Chondrocyte (in vitro differentiated cells): ENCODE results near the gene LSM8. TPM values are rescaled to one million over a fixed set of nuclear protein-coding genes. Genes with fewer than 3 reads are reported as not detected.
A peak's percentile ranks its signal among the peaks of the same experiment; 100 is the strongest.

Source experiments
- DNase-seq: peaks from one replicate; pipeline ENCODE4 v3.0.0; 2021; ENCODE audit warnings: mixed read lengths, low spot score
- H3K27ac Mint-ChIP-seq: one replicate; pipeline ENCODE4 v1.8.0; 2021; ENCODE audit warnings: mild to moderate bottlenecking, moderate library complexity, mixed read lengths; ENCODE audit not compliant: unreplicated experiment
- H3K27me3 Mint-ChIP-seq: 2 replicates; pipeline ENCODE4 v1.8.0; 2021; ENCODE audit warnings: low read depth, mixed read lengths
- H3K36me3 Mint-ChIP-seq: 2 replicates; pipeline ENCODE4 v1.8.0; 2021; ENCODE audit warnings: low read depth, mixed read lengths
- H3K4me1 Mint-ChIP-seq: 2 replicates; pipeline ENCODE4 v1.8.0; 2021; ENCODE audit warnings: low read depth, mild to moderate bottlenecking, mixed read lengths
- H3K4me3 Mint-ChIP-seq: one replicate; pipeline ENCODE4 v1.8.0; 2021; ENCODE audit warnings: mild to moderate bottlenecking, moderate library complexity, mixed read lengths; ENCODE audit not compliant: unreplicated experiment
- H3K9me3 Mint-ChIP-seq: 2 replicates; pipeline ENCODE4 v1.8.0; 2021; ENCODE audit warnings: low read depth, mixed read lengths
- total RNA-seq: library from RNA; stranded (reverse); gene quantifications from 3 replicates; pipeline ENCODE4 v1.2.1, GENCODE V29; 2021
- TF ChIP-seq, protein P1 (sequence below): fragments of 200-600 bp; sonication (generic); IDR thresholded peaks from 2 replicates; pipeline ENCODE4 v1.5.0; 2021; ENCODE audit warnings: antibody characterized with exemption, mild to moderate bottlenecking, moderate library complexity

The LSM8 gene
- total RNA-seq, 1 donor from 2014 or later = 21.5 TPM

DNA sequence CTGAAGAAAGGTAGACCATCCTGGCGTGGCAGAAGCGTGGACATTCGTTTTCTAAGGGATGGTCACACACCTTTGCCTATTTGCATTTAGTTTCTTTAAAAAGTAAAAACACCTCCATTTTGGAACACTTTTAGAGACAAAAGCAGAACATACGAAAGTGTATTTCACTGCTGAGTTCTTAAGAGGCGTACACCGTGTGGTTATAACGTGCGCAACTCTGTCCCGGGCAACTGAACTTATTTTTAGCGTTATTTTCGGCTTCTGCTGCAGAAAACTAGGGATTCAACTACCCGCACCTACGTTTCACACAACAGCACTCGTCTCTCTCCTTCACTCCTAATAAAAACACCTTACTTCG lies 557 bp upstream of the LSM8 start:
- no peaks in the 10 kb centered on the region for H3K27me3 Mint-ChIP-seq
- TF ChIP-seq, protein P1, sequence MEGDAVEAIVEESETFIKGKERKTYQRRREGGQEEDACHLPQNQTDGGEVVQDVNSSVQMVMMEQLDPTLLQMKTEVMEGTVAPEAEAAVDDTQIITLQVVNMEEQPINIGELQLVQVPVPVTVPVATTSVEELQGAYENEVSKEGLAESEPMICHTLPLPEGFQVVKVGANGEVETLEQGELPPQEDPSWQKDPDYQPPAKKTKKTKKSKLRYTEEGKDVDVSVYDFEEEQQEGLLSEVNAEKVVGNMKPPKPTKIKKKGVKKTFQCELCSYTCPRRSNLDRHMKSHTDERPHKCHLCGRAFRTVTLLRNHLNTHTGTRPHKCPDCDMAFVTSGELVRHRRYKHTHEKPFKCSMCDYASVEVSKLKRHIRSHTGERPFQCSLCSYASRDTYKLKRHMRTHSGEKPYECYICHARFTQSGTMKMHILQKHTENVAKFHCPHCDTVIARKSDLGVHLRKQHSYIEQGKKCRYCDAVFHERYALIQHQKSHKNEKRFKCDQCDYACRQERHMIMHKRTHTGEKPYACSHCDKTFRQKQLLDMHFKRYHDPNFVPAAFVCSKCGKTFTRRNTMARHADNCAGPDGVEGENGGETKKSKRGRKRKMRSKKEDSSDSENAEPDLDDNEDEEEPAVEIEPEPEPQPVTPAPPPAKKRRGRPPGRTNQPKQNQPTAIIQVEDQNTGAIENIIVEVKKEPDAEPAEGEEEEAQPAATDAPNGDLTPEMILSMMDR = no peak
- H3K36me3 Mint-ChIP-seq = peaks cover 5% of the 10 kb centered on the region
- H3K4me3 Mint-ChIP-seq = peak overlapping the region; percentile 100
- no peaks in the 10 kb centered on the region for H3K9me3 Mint-ChIP-seq
- peaks cover 36% of the 10 kb centered on the region for H3K4me1 Mint-ChIP-seq
- no peak for DNase-seq
- H3K27ac Mint-ChIP-seq = peak overlapping the region; percentile 100

DNA sequence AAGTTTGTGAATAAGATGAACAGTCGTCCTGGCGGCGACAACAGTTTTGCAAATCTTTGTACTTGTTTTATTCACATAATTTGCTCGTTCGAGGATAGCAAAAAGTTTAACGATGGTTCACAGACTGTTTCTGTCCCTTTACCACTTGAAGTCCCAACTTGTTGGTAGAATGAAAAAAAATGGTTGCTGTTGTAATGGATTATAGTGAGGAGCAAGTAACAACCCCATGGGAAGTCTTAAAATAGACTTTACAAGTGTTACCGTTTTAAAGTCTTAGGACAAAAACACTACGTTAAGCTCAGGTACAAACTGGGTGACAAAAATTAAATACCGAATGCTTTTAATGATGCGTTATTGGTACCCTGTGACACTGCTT lies 589 bp downstream of the LSM8 start:
- H3K4me1 Mint-ChIP-seq = peaks cover 36% of the 10 kb centered on the region
- H3K4me3 Mint-ChIP-seq = peak overlapping the region; percentile 100
- TF ChIP-seq, protein P1 = no peak
- no peaks in the 10 kb centered on the region for H3K27me3 Mint-ChIP-seq
- no peaks in the 10 kb centered on the region for H3K9me3 Mint-ChIP-seq
- DNase-seq = no peak
- peaks cover 5% of the 10 kb centered on the region for H3K36me3 Mint-ChIP-seq
- peak overlapping the region; percentile 100 for H3K27ac Mint-ChIP-seq

DNA sequence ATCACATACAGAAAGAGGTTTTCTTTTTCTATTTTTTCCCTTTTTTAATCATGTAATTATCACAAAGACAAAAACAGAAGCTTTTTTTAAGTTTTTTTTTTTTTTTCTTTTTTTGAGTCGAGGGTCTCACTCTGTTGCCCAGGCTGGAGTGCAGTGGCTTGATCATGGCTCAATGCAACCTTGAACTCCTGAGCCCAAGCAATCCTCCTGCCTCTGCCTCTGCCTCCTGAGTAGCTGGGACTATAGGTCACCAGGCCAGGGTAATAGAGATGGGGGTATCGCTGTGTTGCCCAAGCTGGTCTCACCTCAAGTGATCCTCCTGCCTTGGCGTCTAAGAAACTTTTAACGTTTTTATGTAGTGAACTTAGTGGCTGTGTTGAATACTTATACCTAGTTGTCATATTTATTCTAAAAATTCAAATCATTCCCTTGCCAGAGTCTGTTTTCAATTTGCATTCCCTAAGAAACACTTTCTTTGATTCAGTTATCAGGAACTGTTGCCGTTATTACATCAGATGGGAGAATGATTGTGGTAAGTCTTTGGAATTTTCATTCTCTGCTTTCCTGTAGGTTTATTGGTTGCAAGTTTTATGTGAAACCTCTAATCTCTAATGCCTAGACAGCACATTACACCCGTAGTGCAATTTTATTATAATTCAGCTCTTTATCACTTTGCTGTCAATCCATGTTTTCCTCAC lies 1.3 kb downstream of the LSM8 start:
- Mint-ChIP-seq H3K4me3 (peak overlapping the region; percentile 100), H3K4me1 (peaks cover 36% of the 10 kb centered on the region), H3K9me3 (no peaks in the 10 kb centered on the region), H3K27me3 (no peaks in the 10 kb centered on the region), H3K27ac (peak overlapping the region; percentile 100), H3K36me3 (peaks cover 5% of the 10 kb centered on the region)
- no peak for DNase-seq
- TF ChIP-seq, protein P1 = no peak

DNA sequence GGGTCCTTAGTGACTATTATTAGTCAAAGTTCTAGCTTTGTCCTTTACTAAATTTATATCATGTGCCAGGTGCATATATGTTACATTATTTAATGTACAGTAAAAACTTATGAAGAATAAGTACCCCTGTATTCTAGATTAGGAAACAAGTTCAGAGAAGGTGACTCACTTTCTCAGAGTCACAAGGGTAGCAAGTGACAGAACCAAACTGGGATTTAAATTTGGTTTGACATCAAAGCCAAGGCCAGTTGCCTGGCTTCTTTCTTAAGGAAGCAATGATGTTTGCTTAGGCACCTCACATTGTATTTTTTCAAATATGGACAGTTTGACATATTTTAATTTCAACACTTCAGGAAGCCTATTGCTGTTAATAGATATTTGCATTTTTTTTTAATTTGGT lies 2.5 kb downstream of the LSM8 start:
- no peaks in the 10 kb centered on the region for H3K27me3 Mint-ChIP-seq
- H3K4me3 Mint-ChIP-seq = no peak overlapping the region
- H3K4me1 Mint-ChIP-seq = peaks cover 36% of the 10 kb centered on the region
- H3K27ac Mint-ChIP-seq = peak overlapping the region; percentile 22
- TF ChIP-seq, protein P1 = no peak
- no peak for DNase-seq
- H3K9me3 Mint-ChIP-seq = no peaks in the 10 kb centered on the region
- H3K36me3 Mint-ChIP-seq = peaks cover 5% of the 10 kb centered on the region

DNA sequence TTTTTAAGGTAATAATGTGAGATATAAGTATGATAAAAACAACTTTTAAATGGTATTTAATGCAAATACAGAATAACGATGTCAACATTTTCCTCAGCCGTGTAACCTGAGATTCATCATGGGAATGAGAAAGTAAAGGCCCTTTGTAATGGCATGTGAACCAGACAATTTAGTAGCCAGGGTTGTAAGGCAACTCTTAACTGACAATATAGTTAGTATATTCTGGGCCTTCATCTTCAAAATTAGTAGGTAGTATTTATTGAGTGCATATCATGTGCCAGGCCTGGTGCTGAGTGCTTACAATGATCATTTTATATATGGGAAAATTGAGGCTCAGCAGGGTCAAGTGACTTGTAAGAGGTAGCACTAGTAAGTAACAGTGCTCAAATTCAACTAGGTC lies 10.6 kb downstream of the LSM8 start:
- no peaks in the 10 kb centered on the region for H3K9me3 Mint-ChIP-seq
- no peaks in the 10 kb centered on the region for H3K4me1 Mint-ChIP-seq
- no peak overlapping the region for H3K27ac Mint-ChIP-seq
- no peak overlapping the region for H3K4me3 Mint-ChIP-seq
- H3K27me3 Mint-ChIP-seq = no peaks in the 10 kb centered on the region
- TF ChIP-seq, protein P1 = no peak
- H3K36me3 Mint-ChIP-seq = peaks cover 5% of the 10 kb centered on the region
- DNase-seq = no peak
